ENCODE results near the gene SYNGAP1. TPM values are rescaled to one million over a fixed set of nuclear protein-coding genes. Genes with fewer than 3 reads are reported as not detected.

SYNGAP1 gene
- polyA plus RNA-seq, 2 of the 4 experiments (the other 2 are of a cell fraction) = 2.2 to 10.8 TPM

- WGBS (ENCODE audit: missing lambda C conversion rate) = 96% methylated on average over 5 of the region's 7 CpGs
- CTCF ChIA-PET = interaction anchor here (1.5 kb wide), 1 partner anchor 9 kb away, joined by 3 read pairs; no protein-coding TSS in a partner anchor
Observed at GRCh38 chr6:33497157-33497556, 77.3 kb downstream of the SYNGAP1 start.

GRCh38 chr6:33502486-33502885 is 82.6 kb downstream of the SYNGAP1 start:
- Histone ChIP-seq H3K4me1 (no peaks in the 10 kb centered on the region), H3K4me2 (no peak overlapping the region), H3K9me3 (no peaks in the 10 kb centered on the region), H3K27ac (no peak overlapping the region), H3K4me3 (no peak overlapping the region)
- DNase-seq (ENCODE audit: low read depth in 1 of 2, low spot score in 1 of 2) (no peak), ATAC-seq (no peak), FAIRE-seq (no peak)
- POLR2A ChIA-PET = no interaction called here
- whole genome bisulfite sequencing (ENCODE audit: missing lambda C conversion rate) = 76% methylated on average over 14 of the region's 23 CpGs
- CTCF ChIA-PET = no interaction called here
- TF ChIP-seq CBX2 (IDR thresholded peaks at IDR 0.05; ENCODE audit: borderline replicate concordance, low read depth) = no peak
- no peak for TF ChIP-seq ELK1 (IDR thresholded peaks at IDR 0.05; ENCODE audit: low read depth, low read length)
- no peak for TF ChIP-seq MYC (IDR thresholded peaks at IDR 0.05; ENCODE audit: borderline replicate concordance, low read length)
- no peak for TF ChIP-seq EHF (CRISPR knock-in tag; IDR thresholded peaks at IDR 0.05)
- no peak for TF ChIP-seq MAX (IDR thresholded peaks at IDR 0.05)
- TF ChIP-seq HMGXB4 (CRISPR knock-in tag; IDR thresholded peaks at IDR 0.05; ENCODE audit: borderline replicate concordance) = no peak
- no peak for TF ChIP-seq RCOR1 (IDR thresholded peaks at IDR 0.05; ENCODE audit: low read depth, low read length)
- TF ChIP-seq TP53 (CRISPR knock-in tag; IDR thresholded peaks at IDR 0.05) = no peak
- TF ChIP-seq CBX8 (IDR thresholded peaks at IDR 0.05) = no peak
- no peak for TF ChIP-seq HDAC2 (IDR thresholded peaks at IDR 0.05)
- TF ChIP-seq PBX3 (IDR thresholded peaks at IDR 0.05) = no peak
- no peak for TF ChIP-seq ZNF302 (CRISPR knock-in tag; IDR thresholded peaks at IDR 0.05)
- no peak for TF ChIP-seq JUNB (IDR thresholded peaks at IDR 0.05)

More at GRCh38 chr6:33497157-33497556, 77.3 kb downstream of the SYNGAP1 start:
- POLR2A ChIA-PET = no interaction called here
- no peaks in the 10 kb centered on the region for H3K9me3 ChIP-seq
- H3K4me1 ChIP-seq = no peaks in the 10 kb centered on the region
- no peak for ATAC-seq
- no peak for TF ChIP-seq FOXS1 (CRISPR knock-in tag; IDR thresholded peaks at IDR 0.05)
- no peak for TF ChIP-seq MAZ (IDR thresholded peaks at IDR 0.05; ENCODE audit: borderline replicate concordance, low read depth, low read length)
- no peak for TF ChIP-seq HDAC2 (IDR thresholded peaks at IDR 0.05)
- no peak for TF ChIP-seq CHD4 (IDR thresholded peaks at IDR 0.05; ENCODE audit: borderline replicate concordance)
- TF ChIP-seq EHMT2 (IDR thresholded peaks at IDR 0.05; ENCODE audit: low read depth) = no peak
- no peak for TF ChIP-seq CBX8 (IDR thresholded peaks at IDR 0.05)
- TF ChIP-seq E2F6 (IDR thresholded peaks at IDR 0.05; ENCODE audit: borderline replicate concordance, low read depth) = no peak
- TF ChIP-seq KDM1A (IDR thresholded peaks at IDR 0.05; ENCODE audit: low read depth) = no peak
- TF ChIP-seq HOXB13 (CRISPR knock-in tag; IDR thresholded peaks at IDR 0.05; ENCODE audit: low read depth) = no peak
- no peak for TF ChIP-seq POLR2AphosphoS2 (conservative IDR thresholded peaks at IDR 0.05; ENCODE audit: low read length)
- no peak for TF ChIP-seq RCOR1 (IDR thresholded peaks at IDR 0.05; ENCODE audit: low read depth, low read length)
- TF ChIP-seq BHLHE40 (IDR thresholded peaks at IDR 0.05; ENCODE audit: low read depth, low read length) = no peak
- no peak for TF ChIP-seq KDM5A (IDR thresholded peaks at IDR 0.05)
- no peak for TF ChIP-seq USF2 (IDR thresholded peaks at IDR 0.05)
- no peak for TF ChIP-seq REST (IDR thresholded peaks at IDR 0.05)
- no peak for TF ChIP-seq HES2 (IDR thresholded peaks at IDR 0.05)
- TF ChIP-seq POLR2A (IDR thresholded peaks at IDR 0.05; ENCODE audit: low read length) = no peak
- no peak for DNase-seq (ENCODE audit: low read depth in 1 of 2, low spot score in 1 of 2)
- no peak overlapping the region for H3K4me3 ChIP-seq
- H3K4me2 ChIP-seq = no peak overlapping the region
- FAIRE-seq = no peak
- H3K27ac ChIP-seq = no peak overlapping the region
